Smooth muscle cell (in vitro differentiated cells): ENCODE measurements around the gene SRRM2. TPM values are rescaled to one million over a fixed set of nuclear protein-coding genes. Genes with fewer than 3 reads are reported as not detected.
"Not testable (repeated sequence)": the region's sequence is repeated elsewhere in the genome, so short reads cannot be mapped to it uniquely, and the experiment has no call there.

Source experiments
- DNase-seq: peaks from one replicate; lab custom pipeline; 2025; ENCODE audit not compliant: unreplicated experiment; lab: John Stamatoyannopoulos, UW
- H2AFZ ChIP-seq: fragments of 200-600 bp; sonication (generic); 2 replicates; pipeline ENCODE4 v1.6.0; 2016; ENCODE audit warnings: antibody characterized with exemption, low read depth, mild to moderate bottlenecking
- H3F3A ChIP-seq: fragments of 200-600 bp; sonication (generic); 2 replicates; pipeline ENCODE4 v1.6.0; 2017; ENCODE audit warnings: antibody characterized with exemption, low read depth
- H3K27ac ChIP-seq: fragments of 200-600 bp; sonication (generic); 2 replicates; pipeline ENCODE4 v1.5.1; 2016; ENCODE audit warnings: low read depth, mild to moderate bottlenecking
- H3K27me3 ChIP-seq: fragments of 200-600 bp; sonication (generic); 2 replicates; pipeline ENCODE4 v1.6.1; 2016; ENCODE audit warnings: low read depth, mild to moderate bottlenecking
- H3K36me3 ChIP-seq: fragments of 200-600 bp; sonication (generic); 2 replicates; pipeline ENCODE4 v1.5.1; 2016; ENCODE audit warnings: low read depth
- H3K4me1 ChIP-seq: fragments of 200-600 bp; sonication (generic); 2 replicates; pipeline ENCODE4 v1.5.1; 2016; ENCODE audit warnings: low read depth
- H3K4me2 ChIP-seq: fragments of 200-600 bp; sonication (generic); 2 replicates; pipeline ENCODE4 v1.6.0; 2016; ENCODE audit warnings: mild to moderate bottlenecking
- H3K4me3 ChIP-seq: fragments of 200-600 bp; sonication (generic); 2 replicates; pipeline ENCODE4 v1.5.1; 2016; ENCODE audit warnings: mild to moderate bottlenecking
- H3K79me2 ChIP-seq: fragments of 200-600 bp; sonication (generic); 2 replicates; pipeline ENCODE4 v1.6.0; 2016; ENCODE audit warnings: low read depth, mild to moderate bottlenecking
- H3K9ac ChIP-seq: fragments of 200-600 bp; sonication (generic); 2 replicates; pipeline ENCODE4 v1.6.0; 2016; ENCODE audit warnings: low read depth
- H3K9me3 ChIP-seq: fragments of 200-600 bp; sonication (generic); replicated peaks from 2 replicates; pipeline ENCODE4 v1.5.1; 2016; ENCODE audit warnings: low read depth
- H4K20me1 ChIP-seq: fragments of 200-600 bp; sonication (generic); 2 replicates; pipeline ENCODE4 v1.6.0; 2016; ENCODE audit warnings: low read depth
- WGBS: methylation state at CpG from one replicate; pipeline ENCODE4 v1.1.7; 2016; ENCODE audit warnings: low lambda C conversion rate; 5-methylcytosine and 5-hydroxymethylcytosine counted together
- polyA plus RNA-seq: library from polyadenylated mRNA; unstranded; fragments of >200 nt; fragmentation: Nextera tagmentation; extraction: Ambion mirVana; gene quantifications from 2 replicates; pipeline ENCODE4 v1.2.1, GENCODE V29; 2016
- total RNA-seq: library from RNA; depleted of rRNA; stranded (reverse); fragments of >200 nt; gene quantifications from 2 replicates; pipeline ENCODE4 v1.2.3, GENCODE V29; 2014
- TF ChIP-seq, protein P1 (sequence below): fragments of 200-600 bp; sonication (generic); IDR thresholded peaks from 2 replicates; pipeline ENCODE4 v1.5.1; 2017; ENCODE audit warnings: borderline replicate concordance, mild to moderate bottlenecking, antibody characterized with exemption; ENCODE audit not compliant: insufficient read depth, poor library complexity, severe bottlenecking

SRRM2 gene
- total and polyA plus RNA-seq, 2 experiments from 2014 or later, result 125 to 280 TPM

DNA sequence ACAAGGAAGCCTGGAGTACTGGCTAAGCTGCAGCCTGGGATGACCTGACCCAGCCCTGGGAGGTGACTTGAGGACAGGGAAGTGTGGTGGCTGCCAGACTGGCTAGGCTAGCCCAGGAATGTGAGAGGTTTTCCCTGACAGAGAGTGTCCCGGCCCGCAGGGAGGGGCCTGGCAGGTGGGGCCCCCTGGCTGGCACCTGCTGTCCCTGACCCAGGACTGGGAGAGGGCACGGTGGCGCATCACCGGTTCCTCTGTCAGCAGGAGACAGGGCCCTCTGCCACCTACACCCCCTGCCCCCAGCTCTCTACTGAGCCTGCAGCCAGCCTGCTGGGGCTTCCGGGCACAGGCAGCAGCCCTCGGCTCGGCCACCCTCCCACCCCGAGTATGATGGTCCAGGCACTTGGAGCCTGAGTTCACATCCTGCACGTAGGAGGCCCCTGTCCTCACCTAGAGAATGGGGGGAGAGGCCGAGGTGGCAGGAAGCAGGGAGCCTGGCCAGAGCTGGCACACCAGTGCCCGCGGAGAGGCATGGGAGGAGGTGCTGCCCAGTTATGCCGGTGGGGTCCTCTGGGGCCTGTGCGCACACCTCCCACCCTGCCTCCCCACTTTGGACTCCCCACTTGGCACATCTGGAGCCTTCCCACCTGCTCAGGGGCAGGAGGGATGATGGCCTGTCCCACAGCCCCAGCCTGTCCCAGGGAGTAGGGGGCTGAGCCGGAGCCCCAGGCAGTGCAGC, 32.9 kb upstream of the SRRM2 start:
- 93% methylated on average over 16 of the region's 16 CpGs for WGBS
- H3K9me3 ChIP-seq, result no peaks in the 10 kb centered on the region
- no peaks in the 10 kb centered on the region for H3F3A ChIP-seq
- no peak overlapping the region for H3K9ac ChIP-seq
- no peak overlapping the region for H3K4me3 ChIP-seq
- TF ChIP-seq, protein P1, sequence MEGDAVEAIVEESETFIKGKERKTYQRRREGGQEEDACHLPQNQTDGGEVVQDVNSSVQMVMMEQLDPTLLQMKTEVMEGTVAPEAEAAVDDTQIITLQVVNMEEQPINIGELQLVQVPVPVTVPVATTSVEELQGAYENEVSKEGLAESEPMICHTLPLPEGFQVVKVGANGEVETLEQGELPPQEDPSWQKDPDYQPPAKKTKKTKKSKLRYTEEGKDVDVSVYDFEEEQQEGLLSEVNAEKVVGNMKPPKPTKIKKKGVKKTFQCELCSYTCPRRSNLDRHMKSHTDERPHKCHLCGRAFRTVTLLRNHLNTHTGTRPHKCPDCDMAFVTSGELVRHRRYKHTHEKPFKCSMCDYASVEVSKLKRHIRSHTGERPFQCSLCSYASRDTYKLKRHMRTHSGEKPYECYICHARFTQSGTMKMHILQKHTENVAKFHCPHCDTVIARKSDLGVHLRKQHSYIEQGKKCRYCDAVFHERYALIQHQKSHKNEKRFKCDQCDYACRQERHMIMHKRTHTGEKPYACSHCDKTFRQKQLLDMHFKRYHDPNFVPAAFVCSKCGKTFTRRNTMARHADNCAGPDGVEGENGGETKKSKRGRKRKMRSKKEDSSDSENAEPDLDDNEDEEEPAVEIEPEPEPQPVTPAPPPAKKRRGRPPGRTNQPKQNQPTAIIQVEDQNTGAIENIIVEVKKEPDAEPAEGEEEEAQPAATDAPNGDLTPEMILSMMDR, result no peak
- H3K79me2 ChIP-seq, result no peaks in the 10 kb centered on the region
- H3K27ac ChIP-seq, result no peak overlapping the region
- no peak overlapping the region for H2AFZ ChIP-seq
- no peaks in the 10 kb centered on the region for H3K27me3 ChIP-seq
- no peaks in the 10 kb centered on the region for H3K36me3 ChIP-seq
- DNase-seq, result no peak
- no peaks in the 10 kb centered on the region for H3K4me1 ChIP-seq
- peak overlapping the region; percentile 95 for H3K4me2 ChIP-seq
- H4K20me1 ChIP-seq, result peaks cover 10% of the 10 kb centered on the region

- Histone ChIP-seq H3F3A (no peaks in the 10 kb centered on the region), H3K27me3 (no peaks in the 10 kb centered on the region), H3K4me1 (no peaks in the 10 kb centered on the region), H3K27ac (peak within 1 kb of the TSS; percentile 52), H3K9ac (peak within 1 kb of the TSS; percentile 70), H2AFZ (peak within 1 kb of the TSS; percentile 77), H3K79me2 (no peaks in the 10 kb centered on the region), H3K9me3 (no peaks in the 10 kb centered on the region), H3K4me3 (peak within 1 kb of the TSS; percentile 82), H4K20me1 (peaks cover 8% of the 10 kb centered on the region), H3K4me2 (peak within 1 kb of the TSS; percentile 95), H3K36me3 (no peaks in the 10 kb centered on the region)
- DNase-seq, result no peak
- TF ChIP-seq, protein P1, result no peak
- 82% methylated on average over 26 of the region's 26 CpGs for WGBS
These were observed 32.4 kb upstream of the SRRM2 start, which contains the start of gene PRSS27 for GRCh38 chr16:2720064-2720457. Gene PRSS27 (minus strand): TSS chr16:2720224. CDS start chr16:2720160, 64 bp downstream.

DNA sequence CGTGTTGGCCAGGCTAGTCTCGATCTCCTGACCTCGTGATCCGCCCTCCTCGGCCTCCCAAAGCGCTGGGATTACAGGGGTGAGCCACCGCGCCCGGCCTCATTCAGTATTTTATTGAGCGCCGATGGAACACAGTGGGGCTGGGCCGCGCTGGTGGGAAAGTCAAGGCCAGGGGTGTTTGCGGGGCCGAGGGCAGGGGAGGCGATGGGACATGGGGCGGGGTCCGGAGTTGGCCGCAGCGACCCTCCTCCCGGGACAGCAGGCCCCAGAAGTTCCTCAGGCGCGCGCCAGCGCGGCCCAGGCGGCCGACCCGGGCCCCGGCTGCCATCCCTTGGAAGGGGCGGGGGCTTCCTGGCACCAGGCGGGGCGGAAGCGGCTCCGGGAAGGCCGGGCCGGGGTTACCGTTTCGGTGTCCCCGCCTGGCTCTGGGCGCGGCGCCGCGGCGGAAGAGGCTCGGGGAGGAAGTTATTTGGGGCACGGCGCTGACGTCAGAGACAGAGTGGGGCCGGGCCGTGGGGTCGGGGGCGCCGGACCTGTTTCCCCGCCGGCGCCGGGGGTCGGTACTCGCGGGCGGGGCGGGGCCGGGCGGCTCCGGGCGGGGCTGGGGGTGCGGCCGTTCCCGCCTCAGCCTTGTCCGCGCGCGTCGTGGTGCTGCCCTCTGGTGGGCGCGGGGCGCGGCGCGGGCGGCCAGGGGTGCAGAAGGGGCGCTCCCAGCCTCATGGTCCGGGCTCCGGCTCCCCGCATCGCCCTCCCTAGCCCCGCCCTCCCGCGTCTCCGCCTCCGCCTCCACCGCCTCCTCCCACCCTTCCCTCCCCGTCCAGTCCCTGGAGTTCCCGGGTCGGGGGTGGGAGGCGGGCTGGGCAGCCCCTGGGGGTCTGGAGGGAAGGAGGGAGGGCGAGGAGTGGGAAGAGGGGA, 31.5 kb upstream of the SRRM2 start:
- H3K9me3 ChIP-seq, result no peaks in the 10 kb centered on the region
- peak overlapping the region; percentile 82 for H3K4me3 ChIP-seq
- DNase-seq, result peak; percentile 87
- peak overlapping the region; percentile 95 for H3K4me2 ChIP-seq
- H3K36me3 ChIP-seq, result no peaks in the 10 kb centered on the region
- peaks cover 2% of the 10 kb centered on the region for H4K20me1 ChIP-seq
- no peaks in the 10 kb centered on the region for H3K79me2 ChIP-seq
- TF ChIP-seq, protein P1, result peak; percentile 66
- H3K4me1 ChIP-seq, result no peaks in the 10 kb centered on the region
- WGBS, result 2% methylated on average over 25 of the region's 99 CpGs
- H3K9ac ChIP-seq, result peak overlapping the region; percentile 70
- peak overlapping the region; percentile 77 for H2AFZ ChIP-seq
- no peaks in the 10 kb centered on the region for H3K27me3 ChIP-seq
- no peaks in the 10 kb centered on the region for H3F3A ChIP-seq
- peak overlapping the region; percentile 52 for H3K27ac ChIP-seq

GRCh38 chr16:2721634-2722173, 30.7 kb upstream of the SRRM2 start:
- H3K27ac ChIP-seq, H3K36me3 ChIP-seq, H3K9ac ChIP-seq, H3K27me3 ChIP-seq, H4K20me1 ChIP-seq, H2AFZ ChIP-seq, DNase-seq, H3F3A ChIP-seq, H3K9me3 ChIP-seq, H3K79me2 ChIP-seq, H3K4me1 ChIP-seq: not testable (repeated sequence)
- Histone ChIP-seq H3K4me3 (peak overlapping the region; percentile 82), H3K4me2 (peak overlapping the region; percentile 95)
- 62% methylated on average over 13 of the region's 14 CpGs for WGBS
